ENCODE measurements around the gene MBP. TPM values are rescaled to one million over a fixed set of nuclear protein-coding genes. Genes with fewer than 3 reads are reported as not detected.

The MBP gene
- total and polyA plus RNA-seq, 10 donors = 11.1 to 96.0 (median 70.8) TPM

- H3K9me3 ChIP-seq = no peaks in the 10 kb centered on the region
- peak; percentile 69 for DNase-seq
- peaks cover 25 to 100% (median 54%) of the 10 kb centered on the region in 6 donors for H3K4me1 ChIP-seq
- 89 to 96% (median 94%) methylated on average over 7 of the region's 7 CpGs for WGBS, 5 donors
- H3K27ac ChIP-seq = peak overlapping the region in 4 of 8 donors; percentile 7 to 41 (median 30)
- H3K36me3 ChIP-seq = peaks cover 0 to 33% (median 2%) of the 10 kb centered on the region in 6 donors
- intact Hi-C loops (cut with DNase I; ENCODE audit: low total_unique reads) = no loop called here
- H3K4me3 ChIP-seq = no peak overlapping the region
- TF ChIP-seq CTCF (IDR thresholded peaks at IDR 0.05 in 8 of 11, conservative IDR thresholded peaks at IDR 0.05 in 3 of 11) = no peak
- no peak for TF ChIP-seq POLR2A (IDR thresholded peaks at IDR 0.05)
- TF ChIP-seq POLR2AphosphoS5 (IDR thresholded peaks at IDR 0.05) = no peak
- H3K27me3 ChIP-seq (replicated peaks in 1 of 7) = peaks cover 0 to 3% (median 0%) of the 10 kb centered on the region in 7 donors
These were observed 55.2 kb downstream of the MBP start for GRCh38 chr18:77077401-77077800.

- Histone ChIP-seq H3K36me3 (peaks cover 0 to 34% (median 2%) of the 10 kb centered on the region in 6 donors), H3K9me3 (no peaks in the 10 kb centered on the region), H3K4me3 (no peak overlapping the region), H3K27ac (peak overlapping the region in 2 of 8 donors; percentile 14 to 26), H3K4me1 (peaks cover 23 to 100% (median 58%) of the 10 kb centered on the region in 6 donors), H3K27me3 (replicated peaks in 1 of 7) (peaks cover 0 to 3% (median 0%) of the 10 kb centered on the region in 7 donors)
- intact Hi-C loops (cut with DNase I; ENCODE audit: low total_unique reads) = no loop called here
- WGBS, 5 donors = 88 to 95% (median 89%) methylated on average over 7 to 9 of the region's 9 CpGs
- peak; percentile 67 for DNase-seq
- no peak for TF ChIP-seq POLR2A (IDR thresholded peaks at IDR 0.05)
- no peak for TF ChIP-seq POLR2AphosphoS5 (IDR thresholded peaks at IDR 0.05)
- no peak for TF ChIP-seq CTCF (IDR thresholded peaks at IDR 0.05 in 8 of 11, conservative IDR thresholded peaks at IDR 0.05 in 3 of 11)
These were observed 56.5 kb downstream of the MBP start for GRCh38 chr18:77076111-77076510.

GRCh38 chr18:77074431-77074830 is 58.2 kb downstream of the MBP start:
- intact Hi-C loops (cut with DNase I; ENCODE audit: low total_unique reads) = no loop called here
- peaks cover 6 to 100% (median 58%) of the 10 kb centered on the region in 6 donors for H3K4me1 ChIP-seq
- H3K9me3 ChIP-seq = no peaks in the 10 kb centered on the region
- H3K27ac ChIP-seq = peak overlapping the region in 6 of 8 donors; percentile 15 to 97 (median 90)
- no peak for DNase-seq
- H3K4me3 ChIP-seq = no peak overlapping the region
- TF ChIP-seq CTCF (IDR thresholded peaks at IDR 0.05 in 8 of 11, conservative IDR thresholded peaks at IDR 0.05 in 3 of 11) (no peak), POLR2AphosphoS5 (IDR thresholded peaks at IDR 0.05) (no peak), POLR2A (IDR thresholded peaks at IDR 0.05) (no peak)
- no peaks in the 10 kb centered on the region for H3K27me3 ChIP-seq (replicated peaks in 1 of 7)
- WGBS, 5 donors = 76 to 90% (median 82%) methylated on average over 7 of the region's 7 CpGs
- H3K36me3 ChIP-seq = peaks cover 0 to 45% (median 2%) of the 10 kb centered on the region in 6 donors

- intact Hi-C loops (cut with DNase I; ENCODE audit: low total_unique reads) = no loop called here
- Histone ChIP-seq H3K27me3 (replicated peaks in 1 of 7) (no peaks in the 10 kb centered on the region), H3K36me3 (peaks cover 0 to 37% (median 2%) of the 10 kb centered on the region in 6 donors), H3K27ac (peak overlapping the region in 7 of 8 donors; percentile 15 to 97 (median 89)), H3K4me3 (no peak overlapping the region), H3K9me3 (no peaks in the 10 kb centered on the region), H3K4me1 (peaks cover 15 to 100% (median 63%) of the 10 kb centered on the region in 6 donors)
- WGBS, 5 donors = 82 to 92% (median 85%) methylated on average over 9 of the region's 9 CpGs
- TF ChIP-seq POLR2AphosphoS5 (IDR thresholded peaks at IDR 0.05) = peak in 1 of 3 donors; percentile 29
- no peak for TF ChIP-seq CTCF (IDR thresholded peaks at IDR 0.05 in 8 of 11, conservative IDR thresholded peaks at IDR 0.05 in 3 of 11)
- no peak for DNase-seq
These were observed 59.1 kb downstream of the MBP start for GRCh38 chr18:77073336-77074093.

All from spleen (tissue), 11 donors.